Retina (tissue), 1 donor: ENCODE results near the gene A3GALT2.
A peak's percentile ranks its signal among the peaks of the same experiment; 100 is the strongest.
"Not testable (repeated sequence)": the region's sequence is repeated elsewhere in the genome, so short reads cannot be mapped to it uniquely, and the experiment has no call there.

Experiments
- DNase-seq: peaks from one replicate; pipeline ENCODE4 v3.0.0-alpha.2; 2016

A3GALT2 gene

DNA sequence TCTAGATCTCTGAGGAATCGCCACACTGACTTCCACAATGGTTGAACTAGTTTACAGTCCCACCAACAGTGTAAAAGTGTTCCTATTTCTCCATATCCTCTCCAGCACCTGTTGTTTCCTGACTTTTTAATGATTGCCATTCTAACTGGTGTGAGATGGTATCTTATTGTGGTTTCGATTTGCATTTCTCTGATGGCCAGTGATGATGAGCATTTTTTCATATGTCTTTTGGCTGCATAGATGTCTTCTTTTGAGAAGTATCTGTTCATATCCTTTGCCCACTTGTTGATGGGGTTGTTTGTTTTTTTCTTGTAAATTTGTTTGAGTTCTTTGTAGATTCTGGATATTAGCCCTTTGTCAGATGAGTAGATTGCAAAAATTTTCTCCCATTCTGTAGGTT is 30.3 kb downstream of the A3GALT2 start:
- not testable (repeated sequence) for DNase-seq

DNA sequence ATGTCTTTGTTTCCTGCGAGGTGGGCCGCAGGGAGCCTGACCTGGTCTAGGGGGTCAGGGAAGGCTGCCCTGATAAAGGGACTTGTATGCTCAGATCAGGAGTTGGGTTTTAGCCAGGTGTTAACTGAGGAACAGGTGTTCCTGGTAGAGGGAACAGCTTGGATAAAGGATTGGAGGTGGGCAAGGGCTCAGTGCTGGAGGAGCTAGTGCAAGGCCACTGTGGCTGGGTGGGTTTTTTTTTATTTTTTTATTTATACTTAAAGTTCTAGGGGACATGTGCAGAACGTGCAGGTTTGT is 31.1 kb downstream of the A3GALT2 start:
- no peak for DNase-seq

DNA sequence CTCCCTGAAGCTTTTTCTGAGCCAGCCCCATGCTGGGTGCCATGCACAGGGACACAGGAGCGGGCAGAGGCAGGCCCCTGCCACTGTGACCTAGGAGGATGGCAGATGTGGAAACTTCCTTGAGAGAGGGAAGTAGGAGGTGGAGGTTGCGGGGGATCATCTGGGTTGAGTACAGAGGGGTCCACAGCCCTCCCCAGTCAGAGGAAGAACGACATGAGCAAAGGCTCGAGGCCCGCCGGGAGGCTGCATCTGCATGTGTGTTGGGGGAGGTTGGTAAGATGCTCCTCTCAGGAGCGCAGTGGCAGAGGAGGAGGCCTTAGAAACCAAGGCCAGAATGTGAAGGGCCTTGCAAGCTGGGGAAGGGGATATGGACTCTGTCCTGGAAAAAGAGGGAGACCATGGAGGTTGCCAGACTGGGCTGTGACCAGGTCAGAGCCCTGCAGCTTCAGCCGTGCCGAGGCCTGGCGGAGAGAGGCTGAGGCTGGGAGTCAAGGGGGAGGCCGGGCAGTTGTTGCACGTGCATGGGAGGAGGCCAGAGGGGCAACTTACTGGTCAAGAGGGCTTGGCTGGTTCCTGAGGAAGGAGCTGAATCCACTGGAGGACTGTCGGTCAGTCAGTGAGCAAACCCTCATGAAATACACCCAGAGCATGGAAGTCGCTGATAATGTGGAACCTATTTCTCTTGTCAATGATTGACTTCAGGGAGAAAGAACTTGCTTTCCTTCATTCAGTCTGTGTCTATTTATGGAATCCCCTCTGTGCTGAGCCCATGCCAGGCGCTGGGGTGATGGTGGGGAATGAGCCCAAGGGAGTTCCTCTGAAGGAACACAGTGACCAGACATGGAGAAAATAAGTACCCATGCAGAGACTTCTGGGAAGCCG is 31.7 kb downstream of the A3GALT2 start:
- DNase-seq, result no peak

DNA sequence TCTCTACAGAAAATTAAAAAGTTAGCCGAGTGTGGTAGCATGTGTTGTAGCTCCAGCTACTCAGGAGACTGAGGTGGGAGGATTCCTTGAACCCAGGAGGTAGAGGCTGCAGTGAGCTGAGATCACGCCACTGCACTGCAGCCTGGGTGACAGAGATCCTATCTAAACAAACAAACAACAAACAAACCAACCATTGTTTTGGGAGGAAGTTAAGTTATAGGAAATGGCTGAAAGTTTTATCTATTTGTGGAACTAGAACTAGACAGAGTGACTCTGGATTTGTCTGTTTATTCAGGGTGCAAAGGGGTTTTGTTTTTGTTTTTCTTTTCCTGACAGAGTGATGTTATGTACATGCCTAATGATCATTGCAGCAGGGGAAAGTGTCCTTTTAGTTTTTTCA is 33.6 kb downstream of the A3GALT2 start:
- no peak for DNase-seq

DNA sequence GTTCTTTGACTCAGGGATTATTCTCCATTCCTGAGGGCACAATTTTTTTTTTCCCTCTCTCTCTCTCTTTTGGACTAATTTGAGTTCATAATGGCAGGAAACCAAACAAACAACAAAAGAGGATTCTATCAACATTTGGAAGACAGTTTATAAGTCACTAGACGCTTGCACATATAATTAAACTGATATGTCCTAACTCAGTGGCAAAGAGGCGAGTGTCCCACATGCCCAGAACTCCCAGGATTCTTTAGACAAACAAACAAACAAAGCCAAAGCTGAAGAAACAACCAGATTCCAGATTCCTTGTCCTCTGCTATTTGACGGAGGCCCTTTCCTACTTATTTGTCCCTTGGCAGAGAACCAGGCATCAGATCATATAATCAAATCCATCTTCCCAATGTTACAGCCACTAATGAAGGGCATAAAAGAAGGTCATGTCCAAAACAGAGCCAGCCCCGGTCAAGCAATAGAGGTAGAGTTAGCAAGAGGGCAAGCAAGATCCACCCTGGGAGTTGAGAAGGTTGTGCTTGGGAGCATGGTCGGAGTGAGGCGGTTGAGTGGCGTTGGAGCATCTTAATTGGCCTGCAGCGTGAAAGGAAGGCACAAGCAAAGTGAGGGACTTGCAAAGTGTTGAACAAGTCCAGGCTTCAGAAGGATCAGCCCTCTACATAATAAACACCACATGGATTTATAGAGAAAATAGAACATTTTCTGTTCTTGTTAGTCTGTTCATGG is 34.3 kb downstream of the A3GALT2 start:
- no peak for DNase-seq

DNA sequence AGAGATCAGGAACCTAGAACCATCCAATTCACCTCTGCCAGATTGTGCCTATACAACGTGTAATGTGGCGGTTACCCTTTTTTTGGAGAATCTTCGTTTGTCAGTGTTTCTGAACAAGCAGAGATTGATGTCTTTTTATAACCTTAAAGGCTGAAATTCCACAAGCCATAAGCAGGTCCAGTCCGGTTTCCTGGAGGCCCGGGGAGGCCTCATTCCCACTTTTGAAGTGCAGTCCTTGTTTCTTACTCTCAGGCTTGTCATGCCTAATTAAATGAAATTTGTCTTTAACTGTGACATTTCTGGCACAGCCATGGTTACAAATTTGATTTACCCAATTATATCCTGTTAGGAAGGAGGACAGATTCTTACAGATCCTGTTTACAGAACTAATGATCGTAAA is 36.8 kb downstream of the A3GALT2 start:
- DNase-seq, result peak; percentile 40

DNA sequence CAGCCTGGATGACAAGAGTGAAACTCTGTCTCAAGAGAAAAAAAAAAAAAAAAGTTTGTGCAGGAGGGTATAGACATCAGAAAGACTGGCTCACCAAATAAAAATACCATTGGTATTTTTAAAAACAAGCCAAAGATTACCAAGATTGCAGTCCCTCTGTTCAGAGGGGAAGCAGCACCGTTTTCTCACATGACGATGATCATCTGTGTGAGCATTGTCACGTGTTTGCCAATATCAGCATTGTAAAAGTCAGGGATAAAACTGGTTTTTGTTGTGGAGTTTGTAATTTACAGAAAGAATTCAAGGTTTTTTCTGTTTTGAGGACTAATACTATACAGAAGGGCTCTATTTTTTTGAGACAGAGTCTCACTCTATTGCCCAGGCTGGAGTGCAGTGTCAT is 38.1 kb downstream of the A3GALT2 start:
- no peak for DNase-seq

DNA sequence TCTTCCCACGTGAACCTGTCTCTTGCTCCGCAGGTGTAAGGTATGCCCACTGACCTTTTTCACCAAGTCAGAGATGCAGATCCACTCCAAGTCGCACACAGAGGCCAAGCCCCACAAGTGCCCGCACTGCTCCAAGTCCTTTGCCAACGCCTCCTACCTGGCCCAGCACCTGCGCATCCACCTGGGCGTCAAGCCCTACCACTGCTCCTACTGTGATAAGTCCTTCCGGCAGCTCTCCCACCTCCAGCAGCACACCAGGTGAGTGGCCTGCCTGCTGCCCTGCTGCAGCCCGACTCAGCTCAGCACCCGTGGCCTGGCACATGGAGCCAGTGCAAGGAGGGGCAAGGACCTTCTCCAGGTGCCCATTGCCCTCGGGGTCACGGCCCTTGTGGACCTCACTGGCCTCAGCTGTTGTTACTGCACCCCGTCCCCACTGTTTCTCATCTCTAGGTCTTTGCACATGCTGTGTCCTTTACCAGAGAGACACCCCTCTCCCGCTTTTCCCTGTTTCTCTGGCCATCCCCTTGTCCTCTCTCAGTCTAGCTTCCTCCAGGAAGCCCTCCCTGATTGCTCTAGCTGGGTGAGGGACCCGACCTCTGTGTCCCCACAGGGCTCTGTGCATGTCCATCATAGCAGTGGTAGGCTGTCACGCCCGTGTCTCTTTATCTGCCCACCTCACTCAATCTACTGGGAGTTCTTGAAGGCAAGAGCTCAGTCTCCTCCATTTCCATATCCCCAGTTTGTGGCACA is 39.2 kb downstream of the A3GALT2 start:
- DNase-seq, result no peak

DNA sequence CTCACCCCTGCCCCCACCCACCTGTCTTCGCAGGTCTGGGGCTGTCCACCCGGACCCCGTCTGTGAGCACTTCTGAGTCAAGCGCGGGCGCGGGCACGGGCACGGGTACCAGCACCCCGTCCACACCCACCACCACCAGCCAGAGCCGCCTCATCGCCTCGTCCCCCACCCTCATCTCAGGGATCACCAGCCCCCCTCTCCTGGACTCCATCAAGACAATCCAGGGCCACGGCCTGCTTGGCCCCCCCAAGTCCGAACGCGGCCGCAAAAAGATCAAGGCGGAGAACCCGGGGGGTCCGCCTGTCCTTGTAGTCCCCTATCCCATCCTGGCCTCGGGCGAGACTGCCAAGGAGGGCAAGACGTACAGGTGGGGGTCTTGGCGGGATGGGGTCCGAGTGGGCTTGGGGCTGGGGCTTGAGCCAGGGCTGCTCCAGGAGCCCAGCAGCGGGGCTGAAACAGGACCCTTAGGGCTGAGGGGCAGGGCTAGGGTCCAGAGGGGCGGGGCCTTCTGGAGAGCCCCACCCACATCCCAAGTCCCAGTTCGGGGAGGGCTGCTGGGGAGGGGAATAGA is 40.7 kb downstream of the A3GALT2 start:
- no peak for DNase-seq

DNA sequence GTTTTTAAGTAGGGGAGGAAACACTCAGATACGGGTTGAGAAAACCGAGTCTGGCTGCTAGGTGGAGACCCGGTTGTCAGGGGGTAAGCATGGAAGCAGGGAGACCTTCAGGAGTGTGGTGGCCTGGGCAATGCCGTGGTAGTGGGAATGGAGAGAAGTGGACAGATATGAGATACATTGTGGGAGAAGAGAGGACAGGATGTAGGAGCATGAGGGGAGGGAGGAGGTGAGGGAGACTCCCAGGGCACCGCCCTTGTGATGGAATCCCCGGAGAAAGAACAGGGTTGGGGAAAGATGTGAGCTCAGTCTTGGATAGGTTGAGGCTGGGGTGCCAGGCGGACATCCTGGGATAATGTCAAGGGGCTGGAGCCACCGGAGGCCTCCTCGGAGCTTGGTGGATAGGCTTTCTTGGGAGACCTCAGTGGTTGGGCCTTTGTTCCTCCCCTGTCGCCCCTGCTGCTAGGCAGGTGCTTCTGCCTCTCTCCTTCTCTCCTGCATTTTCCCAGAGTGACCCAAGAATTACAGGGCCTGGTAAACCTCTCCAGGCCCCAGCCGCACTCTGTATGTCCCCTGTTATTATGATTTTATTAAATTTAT is 43.3 kb downstream of the A3GALT2 start:
- no peak for DNase-seq

DNA sequence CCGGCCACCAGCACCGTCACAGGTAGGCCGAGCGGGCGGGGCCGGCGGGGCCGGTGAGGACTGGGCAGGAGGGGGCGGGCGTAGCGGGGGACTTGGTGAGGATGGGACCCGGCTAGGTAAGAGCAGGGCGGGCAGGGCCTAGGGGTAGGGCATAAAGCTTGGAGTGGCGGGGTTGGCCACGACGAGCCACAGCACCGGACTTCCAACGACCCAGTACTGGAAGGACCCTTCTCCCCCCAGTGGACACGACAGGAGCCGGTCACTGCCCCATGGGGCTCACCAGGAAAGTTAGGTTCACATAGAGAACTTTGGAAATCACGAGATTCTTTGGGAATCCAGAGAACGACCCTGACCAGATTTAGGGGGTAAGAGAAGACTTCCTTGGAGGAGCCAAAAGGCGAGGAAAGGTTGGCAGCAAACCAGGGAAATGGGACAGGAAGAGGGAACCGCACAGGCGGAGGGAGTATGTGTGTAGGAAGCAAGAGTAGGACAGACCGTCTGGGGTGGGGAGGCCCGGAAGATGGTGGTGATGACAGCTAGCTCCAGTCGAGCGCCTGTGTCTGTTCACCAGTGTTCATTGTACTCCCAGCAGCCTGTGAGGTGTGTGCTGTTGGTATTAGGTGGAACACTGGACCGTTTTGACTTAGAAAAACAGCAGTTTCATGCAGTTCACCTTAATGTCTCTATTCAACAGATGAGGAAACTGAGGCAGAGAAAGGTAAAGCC is 44.2 kb downstream of the A3GALT2 start:
- DNase-seq, result no peak

DNA sequence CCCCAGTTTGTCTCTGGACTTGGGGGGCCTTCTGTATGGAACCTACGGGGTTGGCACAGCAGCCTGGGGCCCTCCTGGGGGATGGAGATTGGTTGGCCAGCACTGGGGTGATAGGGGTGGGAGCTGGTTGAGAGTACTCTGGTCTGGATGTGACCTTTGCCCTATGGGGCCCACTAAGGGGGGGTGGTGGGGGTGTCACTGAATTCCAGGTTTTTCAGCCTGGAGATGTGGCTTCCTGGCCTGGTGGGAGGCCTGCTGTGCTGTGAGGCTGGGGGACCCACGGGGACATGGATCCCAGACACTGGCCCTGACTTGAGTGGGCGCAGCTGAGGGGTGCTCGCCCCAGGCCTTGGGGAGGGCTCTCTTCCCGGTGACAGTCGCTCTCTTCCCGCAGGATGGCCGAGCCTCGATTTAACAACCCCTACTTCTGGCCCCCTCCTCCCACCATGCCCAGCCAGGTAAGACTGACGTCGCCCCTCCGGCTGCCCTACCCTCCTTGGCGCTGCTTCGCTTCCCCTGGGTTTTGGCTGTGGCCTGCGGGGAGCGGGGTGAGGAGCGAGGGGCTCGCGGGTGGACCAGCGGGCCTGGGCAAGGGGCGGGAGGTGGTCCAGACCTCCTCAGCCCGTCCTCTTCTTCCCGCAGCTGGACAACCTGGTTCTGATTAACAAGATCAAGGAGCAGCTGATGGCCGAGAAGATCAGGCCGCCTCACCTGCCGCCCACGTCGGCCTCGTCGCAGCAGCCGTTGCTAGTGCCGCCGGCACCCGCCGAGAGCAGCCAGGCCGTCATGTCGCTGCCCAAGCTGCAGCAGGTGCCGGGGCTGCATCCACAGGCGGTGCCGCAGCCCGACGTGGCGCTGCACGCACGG is 45.0 kb downstream of the A3GALT2 start:
- no peak for DNase-seq

DNA sequence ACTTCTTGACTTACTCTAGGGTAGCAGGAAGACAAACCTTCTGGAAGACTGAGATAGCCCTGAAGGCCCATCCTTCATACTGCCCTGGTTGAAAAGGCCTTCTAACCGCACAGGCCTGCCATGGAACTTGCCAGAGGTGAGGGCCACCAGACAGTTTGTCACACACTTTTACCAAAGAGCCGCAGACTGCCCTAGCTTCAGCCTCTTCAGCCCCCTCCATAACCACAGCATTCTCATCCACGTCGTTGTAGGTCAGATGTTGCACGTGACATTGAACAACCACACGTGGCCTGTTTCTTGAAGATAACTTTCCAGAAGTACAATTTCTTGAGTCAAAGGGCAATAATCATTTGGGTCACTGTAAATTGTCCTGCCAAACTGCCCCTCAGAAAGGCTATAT is 45.7 kb downstream of the A3GALT2 start:
- no peak for DNase-seq

DNA sequence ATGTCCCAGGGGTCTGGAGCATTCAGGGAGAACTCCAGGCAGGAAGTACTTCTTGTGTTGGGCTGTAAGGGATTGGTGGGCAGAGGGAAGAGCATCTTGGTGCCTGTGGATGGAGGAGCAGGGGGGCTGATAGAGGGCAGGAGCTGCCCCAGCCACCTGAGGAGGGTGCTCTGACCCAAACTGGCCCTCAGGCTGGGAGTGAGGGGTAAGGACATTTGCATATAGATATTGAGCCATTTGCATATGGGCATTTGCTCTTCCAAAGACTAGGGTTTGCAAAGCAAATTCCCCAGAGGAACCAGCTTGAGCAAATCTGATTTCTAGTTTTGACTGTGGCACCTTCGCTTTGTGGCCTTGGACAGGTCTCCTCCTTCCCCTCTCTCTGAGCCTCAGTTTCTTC is 46.5 kb downstream of the A3GALT2 start:
- no peak for DNase-seq

DNA sequence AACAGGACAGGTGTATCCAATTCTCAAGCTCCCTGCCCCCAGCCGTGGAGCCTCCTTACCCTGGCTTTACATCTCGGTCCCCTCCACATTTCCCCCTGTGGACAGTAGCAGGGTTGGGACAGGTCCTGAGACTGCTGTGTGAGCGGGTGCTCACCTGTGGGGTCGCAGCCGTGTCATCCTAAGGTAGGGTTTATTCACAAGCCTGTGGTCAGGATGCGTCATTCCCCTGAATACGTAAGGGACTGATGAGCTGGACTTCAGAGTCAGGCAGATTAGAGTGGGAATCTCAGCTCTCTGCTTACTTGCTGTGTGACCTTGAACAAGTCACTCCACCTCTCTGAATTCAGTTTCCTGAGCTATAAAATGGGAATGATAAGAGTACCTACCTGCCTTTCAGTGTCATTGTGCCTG is 46.9 kb downstream of the A3GALT2 start:
- DNase-seq, result no peak

DNA sequence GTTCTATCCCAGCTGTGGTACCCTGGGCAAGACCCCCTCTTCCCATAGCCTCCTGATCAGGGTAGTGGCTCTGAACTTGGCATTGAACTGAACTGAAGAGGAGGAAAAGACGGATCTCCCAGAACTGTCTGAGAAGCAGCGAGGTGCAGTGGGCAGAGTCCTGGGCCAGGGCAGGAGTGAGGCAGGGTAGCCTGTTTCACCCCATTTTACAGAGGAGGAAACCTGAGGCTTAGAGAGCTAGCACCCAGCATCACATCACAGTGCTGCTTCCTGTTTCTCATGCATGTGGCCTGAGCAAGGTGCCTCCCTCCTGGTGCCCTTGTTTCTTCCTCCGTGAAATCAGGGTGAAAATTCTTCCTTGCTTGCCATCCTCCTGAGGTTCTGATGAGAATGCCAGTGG is 47.5 kb downstream of the A3GALT2 start:
- DNase-seq, result no peak

DNA sequence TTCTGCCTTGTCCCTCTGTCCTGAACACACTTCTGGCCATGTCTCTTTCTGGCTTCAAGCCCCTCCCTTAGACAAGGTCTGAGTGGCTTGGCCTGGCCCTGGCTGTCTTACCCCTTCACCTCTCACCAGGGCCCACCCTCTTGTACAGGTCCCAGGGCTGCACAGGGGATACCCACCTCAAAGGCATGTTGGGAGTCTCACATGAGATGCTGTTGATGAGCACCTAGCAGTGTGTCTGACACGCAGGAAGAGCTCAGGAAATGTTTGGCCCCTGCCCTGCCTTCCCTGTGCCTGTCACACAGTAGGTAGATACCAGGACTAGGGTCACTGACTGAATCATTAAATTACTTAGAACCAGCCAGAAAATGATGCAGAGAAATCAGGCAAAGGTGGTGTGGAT is 48.0 kb downstream of the A3GALT2 start:
- DNase-seq, result no peak

DNA sequence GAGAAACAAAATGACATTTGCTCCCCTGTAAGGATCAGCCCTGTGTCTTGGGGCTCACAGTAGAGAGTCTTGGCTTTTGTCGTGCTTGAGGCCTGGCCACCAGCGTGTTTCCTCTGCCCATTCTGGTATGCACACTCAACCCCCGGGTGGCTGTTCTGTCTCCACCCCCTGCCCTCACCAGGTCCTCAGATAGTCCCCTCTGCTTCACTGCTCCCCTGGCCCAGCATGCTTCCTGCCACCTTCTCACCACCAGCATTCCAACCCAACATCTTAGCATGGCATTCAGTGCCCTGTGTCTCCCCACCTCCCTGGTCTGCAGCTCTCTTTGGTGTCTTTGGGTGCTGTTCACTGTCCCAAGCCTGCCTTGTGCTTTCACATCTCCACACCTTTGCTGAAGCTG is 48.4 kb downstream of the A3GALT2 start:
- no peak for DNase-seq

DNA sequence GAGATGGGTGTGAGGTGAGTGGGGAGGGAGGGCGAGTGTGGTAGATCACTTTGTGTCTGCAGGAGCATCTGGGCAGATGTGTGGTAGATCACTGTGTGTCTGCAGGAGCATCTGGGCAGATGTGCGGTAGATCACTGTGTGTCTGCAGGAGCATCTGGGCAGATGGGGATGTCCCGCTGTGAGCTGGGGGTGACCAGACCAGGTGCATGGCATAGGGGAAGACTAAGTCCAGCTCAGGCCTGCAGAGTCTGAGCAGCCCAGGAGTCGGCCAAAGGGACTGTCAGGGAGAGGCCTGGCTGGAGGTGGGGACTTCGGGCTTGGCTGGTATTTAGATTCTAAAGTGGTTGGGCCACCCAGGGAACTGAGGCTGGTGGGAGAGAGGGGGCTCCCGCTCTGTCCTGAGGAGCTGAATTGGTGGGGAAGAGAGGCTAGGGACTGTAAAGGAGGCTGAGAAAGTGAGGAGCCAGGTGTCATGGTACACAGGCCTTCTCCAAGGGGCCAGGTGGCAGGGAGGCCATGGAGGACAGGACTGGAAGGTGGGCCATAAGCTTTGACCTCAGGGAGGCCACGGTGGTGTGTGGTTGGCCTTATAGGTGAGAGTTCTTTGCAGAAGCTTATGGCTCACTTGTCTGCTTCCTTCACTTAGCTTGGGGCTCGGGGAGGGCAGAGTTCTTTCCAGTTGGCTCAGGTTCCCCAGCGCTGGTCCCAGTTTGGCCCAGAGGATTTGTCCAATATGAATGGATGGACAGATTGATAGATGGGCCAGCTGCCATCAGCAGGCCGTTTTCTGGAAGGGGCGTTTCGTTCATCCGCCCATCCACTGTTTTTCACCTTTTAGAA is 49.0 kb downstream of the A3GALT2 start:
- DNase-seq, result no peak

DNA sequence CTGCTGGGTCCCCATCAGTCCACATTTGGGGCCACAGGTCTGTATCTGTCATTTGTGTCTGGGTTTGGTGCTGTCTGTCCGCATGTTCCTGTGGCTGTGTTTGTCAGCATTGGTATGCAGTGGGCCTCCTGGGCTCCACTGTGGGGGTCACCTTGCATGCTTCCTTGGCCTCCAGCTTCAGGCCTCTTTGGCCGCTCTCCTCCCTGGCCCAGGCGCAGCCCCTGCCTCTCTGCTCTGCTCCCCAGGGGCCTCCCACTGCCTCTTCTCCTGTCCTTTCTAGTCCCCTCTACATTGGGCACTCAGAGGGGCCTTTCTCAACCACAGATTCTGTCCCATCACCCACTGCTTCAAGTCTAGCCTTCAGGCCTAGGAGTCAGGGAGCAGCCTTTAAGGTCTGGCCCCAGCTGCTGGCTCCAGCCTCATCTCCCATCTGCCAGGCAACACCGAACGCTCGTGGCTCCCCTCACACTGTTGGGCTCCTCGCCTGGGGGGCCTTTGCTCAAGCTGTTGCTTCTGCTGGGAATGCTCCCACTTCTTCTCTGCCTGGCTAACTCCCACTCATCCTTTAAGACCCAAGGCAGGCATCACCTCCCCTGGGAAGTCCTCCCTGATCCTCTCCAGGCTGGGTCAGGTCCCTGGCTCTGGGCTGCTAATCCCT is 50.0 kb downstream of the A3GALT2 start:
- no peak for DNase-seq
